Activated CD8-positive, alpha-beta memory T cell treated with anti-CD3 and anti-CD28 coated beads for 4 hours (primary cell): ENCODE data around the gene EIF4EBP3.
"Not testable (repeated sequence)": the region's sequence is repeated elsewhere in the genome, so short reads cannot be mapped to it uniquely, and the experiment has no call there.

ENCODE experiments used
- DNase-seq, 2 donors: peaks; one replicate each; pipeline ENCODE4 v3.0.0-alpha.2; 2020; ENCODE audit warnings: low read depth in 2 of 2

Gene EIF4EBP3

GRCh38 chr5:140576776-140577201, 29.3 kb downstream of the EIF4EBP3 start:
- no peak for DNase-seq

GRCh38 chr5:140579188-140579747, 31.8 kb downstream of the EIF4EBP3 start:
- not testable (repeated sequence) for DNase-seq

GRCh38 chr5:140587495-140587894, 40.0 kb downstream of the EIF4EBP3 start:
- DNase-seq = no peak

- no peak for DNase-seq
Observed at GRCh38 chr5:140588311-140589070, 41.0 kb downstream of the EIF4EBP3 start.

- DNase-seq = no peak
Observed at GRCh38 chr5:140590861-140591260, 43.4 kb downstream of the EIF4EBP3 start.

- no peak for DNase-seq
Observed at GRCh38 chr5:140591747-140592372, 44.4 kb downstream of the EIF4EBP3 start.

GRCh38 chr5:140593070-140593469, 45.6 kb downstream of the EIF4EBP3 start:
- not testable (repeated sequence) for DNase-seq

- DNase-seq = no peak
Observed at GRCh38 chr5:140594169-140594568, 46.7 kb downstream of the EIF4EBP3 start.

GRCh38 chr5:140595538-140596300, 48.3 kb downstream of the EIF4EBP3 start:
- DNase-seq = no peak

GRCh38 chr5:140596321-140596741, 48.9 kb downstream of the EIF4EBP3 start:
- DNase-seq = no peak

- no peak for DNase-seq
Observed at GRCh38 chr5:140598836-140599235, 51.4 kb downstream of the EIF4EBP3 start.
